ENCODE results near the gene MEMO1. TPM values are rescaled to one million over a fixed set of nuclear protein-coding genes. Genes with fewer than 3 reads are reported as not detected.

The MEMO1 gene
- total and polyA plus RNA-seq, 2 of the 4 experiments (the other 2 are of a cell fraction), result 23.7 to 49.7 TPM

GRCh38 chr2:31992025-31992579, 18.7 kb downstream of the MEMO1 start:
- no peak for DNase-seq

More at GRCh38 chr2:31992025-31992579, 18.7 kb downstream of the MEMO1 start:
- Histone ChIP-seq H2AK5ac (ENCODE audit: low read depth, low read length) (no peak overlapping the region), H3K56ac (ENCODE audit: extremely low read depth, insufficient read depth, low read length) (no peak overlapping the region), H2AK9ac (replicated peaks; ENCODE audit: low read depth, low read length, poor library complexity) (no peak overlapping the region), H3K9me1 (ENCODE audit: insufficient read depth, low read length) (peaks cover 3% of the 10 kb centered on the region; the same call in 1 of the 2 replicates), H2BK120ac (ENCODE audit: low read depth, low read length) (no peak overlapping the region), H3K27ac (ENCODE audit: insufficient read depth, low read length) (no peak overlapping the region), H4K91ac (ENCODE audit: insufficient read depth, low read depth, low read length) (no peak overlapping the region), H3K4me2 (ENCODE audit: low read depth, low read length) (no peak overlapping the region), H3K4me1 (ENCODE audit: control insufficient read depth, insufficient read depth, low read length) (no peaks in the 10 kb centered on the region; the same call in 1 of the 2 replicates), H2BK20ac (ENCODE audit: low read depth, low read length) (no peak overlapping the region), H3K9me3 (ENCODE audit: control insufficient read depth, insufficient read depth, low read length) (no peaks in the 10 kb centered on the region), H4K5ac (ENCODE audit: low read depth, low read length) (no peak overlapping the region), H3K4me3 (ENCODE audit: insufficient read depth, low read depth, low read length) (no peak overlapping the region), H2AFZ (replicated peaks; ENCODE audit: low read length, poor library complexity) (no peak overlapping the region), H3K36me3 (ENCODE audit: control insufficient read depth, insufficient read depth, low read length) (no peaks in the 10 kb centered on the region), H2BK5ac (ENCODE audit: low read depth, low read length, poor library complexity, severe bottlenecking) (no peak overlapping the region), H3K14ac (replicated peaks; ENCODE audit: low read depth, low read length) (no peak overlapping the region), H4K20me1 (ENCODE audit: insufficient read depth, low read length) (peaks cover 27% of the 10 kb centered on the region), H2BK15ac (ENCODE audit: low read depth, low read length) (no peak overlapping the region), H3K18ac (ENCODE audit: low read depth, low read length) (no peak overlapping the region), H4K8ac (ENCODE audit: low read depth in 2 of 2, low read length in 2 of 2) (no peak overlapping the region), H3K4ac (ENCODE audit: low read depth, low read length) (no peak overlapping the region), H3K9ac (ENCODE audit: low read depth, low read length) (no peak overlapping the region), H3K79me1 (ENCODE audit: low read depth in 1 of 2, low read length in 2 of 2) (peaks cover 6 to 33% of the 10 kb centered on the region in 2 experiments; a peak in 3 of 4 replicates), H3K23ac (ENCODE audit: low read depth, low read length) (no peak overlapping the region), H3K27me3 (ENCODE audit: control insufficient read depth, insufficient read depth, low read length) (no peaks in the 10 kb centered on the region)
- in situ Hi-C loops (cut with MboI; ENCODE audit: low sequenced_read_pairs), result no loop called here
- ChIA-PET POLR2A (ENCODE audit: unreplicated experiment) (no interaction called here), CTCF (no interaction called here)
- WGBS, 2 experiments (ENCODE audit: extremely low coverage in 2 of 2, insufficient read length in 1 of 2), result 100% methylated on average over 1 of the region's 3 CpGs; no CpG with 5 or more reads in 1 of the 2 experiments
- intact Hi-C loops (cut with micrococcal nuclease), result no loop called here
- no peak for ATAC-seq (ENCODE audit: low read depth)
- dilution Hi-C loops (cut with HindIII; ENCODE audit: low sequenced_read_pairs, unreplicated experiment), result no loop called here
- TF ChIP-seq BHLHE40 (IDR thresholded peaks at IDR 0.05; ENCODE audit: low read depth, low read length) (no peak), MXI1 (IDR thresholded peaks at IDR 0.05; ENCODE audit: borderline replicate concordance, low read depth, low read length) (no peak), MAFK (IDR thresholded peaks at IDR 0.05; ENCODE audit: low read depth, low read length) (no peak), RCOR1 (IDR thresholded peaks at IDR 0.05; ENCODE audit: insufficient replicate concordance, low read length) (no peak)
- BruUV-seq (replicated peaks), result no TSS peak

Data from IMR-90 (cell line).